Hematopoietic multipotent progenitor cell treated with erythropoietin and hydrocortisone succinate and interleukin-3 and kit ligand, for 8 days (in vitro differentiated cells): ENCODE measurements around the gene TREM2.
"Not testable (repeated sequence)": the region's sequence is repeated elsewhere in the genome, so short reads cannot be mapped to it uniquely, and the experiment has no call there.

ENCODE experiments used
- DNase-seq: peaks from one replicate; pipeline ENCODE4 v3.0.0-alpha.2; 2015

Gene TREM2

GRCh38 chr6:41153992-41154625 is 8.8 kb downstream of the TREM2 start, which contains the start of gene TREML1:
Gene TREML1, minus strand, starts transcription at chr6:41154347. Its CDS starts 59 bp downstream, at chr6:41154288.
- DNase-seq: no peak

DNA sequence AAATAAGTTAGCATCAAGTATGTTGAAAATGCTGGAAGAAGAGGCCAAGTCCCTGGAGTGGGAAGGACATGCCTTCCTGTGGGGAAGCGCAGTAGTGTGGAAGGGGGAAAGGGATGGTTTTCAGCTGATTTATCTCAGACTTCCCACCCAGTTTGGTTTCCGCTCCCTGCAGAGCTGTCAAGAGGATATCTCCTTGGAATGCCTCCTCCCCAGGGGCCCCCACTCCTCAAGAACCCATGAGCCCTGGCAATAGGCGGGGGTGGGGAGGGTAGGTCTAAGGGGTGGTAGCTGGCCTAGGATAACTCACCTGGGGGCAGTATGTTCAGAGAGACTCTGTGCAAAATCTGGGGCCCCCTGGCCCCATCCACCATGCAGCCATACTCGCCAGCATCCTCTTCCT is 9.5 kb downstream of the TREM2 start:
- DNase-seq: no peak

DNA sequence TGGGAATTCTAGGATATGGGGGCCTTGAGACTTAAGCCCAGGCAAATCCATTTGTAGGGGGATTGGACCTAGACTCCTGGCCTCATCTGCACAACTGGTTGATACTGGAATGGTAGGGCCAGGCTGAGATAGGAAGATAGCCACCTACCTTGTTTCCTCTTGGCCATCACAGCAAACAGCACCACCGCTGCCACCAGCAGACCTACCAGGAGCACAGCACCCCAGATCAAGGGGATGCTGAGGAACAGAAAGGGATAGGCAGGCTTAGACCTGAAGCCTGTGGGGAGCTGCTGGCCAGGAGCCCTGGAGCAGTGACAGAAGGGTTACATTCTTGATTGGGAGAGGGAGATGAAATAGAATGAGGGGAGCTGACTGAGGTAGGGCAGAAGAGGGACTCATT is 12.2 kb downstream of the TREM2 start:
- DNase-seq: no peak

GRCh38 chr6:41147917-41148316 is 15.0 kb downstream of the TREM2 start:
- no peak for DNase-seq

DNA sequence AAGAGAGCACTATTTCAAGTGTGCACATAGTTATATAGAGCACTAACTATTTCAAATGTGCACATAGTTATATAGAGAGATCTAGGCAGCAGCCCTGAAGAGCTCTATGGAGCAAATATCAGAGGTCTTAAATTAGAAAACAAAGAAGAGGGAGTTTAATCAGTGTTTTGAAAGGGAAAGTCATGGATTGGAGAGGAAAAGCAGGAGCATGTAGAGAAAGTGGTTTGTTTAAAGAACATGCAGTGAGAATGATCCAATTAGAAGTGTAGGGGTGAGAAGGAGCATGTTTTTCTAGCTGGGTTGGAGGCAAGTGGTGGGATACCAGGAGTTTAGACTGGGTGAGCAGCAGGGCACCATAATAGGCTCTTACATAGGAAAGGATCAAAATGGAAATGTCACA is 26.0 kb downstream of the TREM2 start:
- no peak for DNase-seq

DNA sequence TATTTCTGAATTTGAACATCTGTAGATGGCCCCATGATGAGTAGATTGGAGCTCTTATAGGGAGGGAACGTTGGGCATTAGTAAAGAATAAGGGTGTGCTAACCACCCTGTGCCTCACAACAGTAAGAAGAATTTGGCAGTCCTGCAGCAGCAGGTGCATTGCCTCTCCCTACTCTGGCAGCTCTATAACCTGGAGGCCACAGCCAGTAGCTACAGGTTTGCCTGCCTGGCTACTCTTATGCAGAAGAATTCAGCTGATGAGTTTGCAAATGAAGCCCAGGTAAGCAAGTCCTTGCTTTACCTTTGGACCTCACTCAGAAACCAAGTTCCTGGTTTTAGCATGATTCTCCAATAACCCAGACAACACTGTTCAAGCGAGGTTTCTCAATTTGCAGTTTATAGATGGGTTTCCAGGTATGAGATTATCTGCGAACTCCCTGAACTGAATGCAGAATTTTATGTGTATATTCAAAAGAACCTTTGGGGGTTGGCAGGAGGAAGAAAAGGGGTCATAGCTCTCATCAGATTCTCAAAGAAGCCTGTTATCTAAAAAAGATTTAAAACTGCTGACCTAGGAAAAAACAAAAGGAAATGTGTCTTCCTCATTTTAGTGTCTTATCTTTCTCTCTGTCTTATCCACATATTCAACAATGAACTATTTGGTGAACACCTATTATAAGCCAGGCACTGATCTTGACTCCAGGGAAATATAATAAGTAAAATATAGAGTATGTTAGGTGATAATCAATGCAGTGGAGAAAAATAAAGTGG is 27.7 kb downstream of the TREM2 start:
- no peak for DNase-seq

- DNase-seq: no peak
Observed at GRCh38 chr6:41132254-41132653, 30.7 kb downstream of the TREM2 start.

DNA sequence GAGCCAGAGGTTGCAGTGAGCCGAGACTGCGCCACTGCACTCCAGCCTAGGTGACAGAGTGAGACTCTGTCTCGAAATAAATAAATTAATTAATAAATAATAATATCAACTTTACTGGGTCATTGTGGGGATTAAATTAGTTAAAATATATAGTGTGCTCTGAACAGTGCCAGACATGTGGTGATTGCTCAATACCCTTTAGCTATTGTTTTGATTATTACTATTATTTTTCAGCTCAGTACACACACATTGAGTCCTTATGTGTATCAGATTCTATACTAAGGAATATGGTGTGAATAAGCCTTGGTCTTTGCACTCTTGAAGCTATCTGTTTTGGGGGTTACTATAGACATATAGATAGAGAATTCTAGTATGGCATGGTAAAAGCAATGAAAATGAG is 37.6 kb downstream of the TREM2 start:
- no peak for DNase-seq

- no peak for DNase-seq
Observed at GRCh38 chr6:41122918-41123317, 40.0 kb downstream of the TREM2 start.

- DNase-seq: no peak
Observed at GRCh38 chr6:41122373-41122772, 40.5 kb downstream of the TREM2 start.

DNA sequence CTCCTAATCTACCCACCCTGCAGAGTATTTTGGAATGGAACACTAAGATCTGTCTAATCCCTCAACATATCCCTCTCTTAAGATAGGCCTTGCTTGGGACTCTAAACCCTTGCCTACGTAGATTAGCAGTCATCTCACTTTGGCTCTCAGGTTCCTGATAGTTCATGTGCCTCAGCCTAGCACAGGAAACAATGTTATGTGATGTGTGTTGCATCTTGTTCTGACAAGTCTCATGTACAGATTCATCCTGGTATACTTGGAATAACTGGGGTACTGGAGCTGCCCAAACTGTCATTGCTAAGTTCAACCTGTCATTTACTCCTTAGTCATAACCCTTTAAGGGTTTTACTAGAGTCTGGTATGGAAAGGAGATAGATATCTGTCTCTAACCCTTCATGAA is 42.9 kb downstream of the TREM2 start:
- no peak for DNase-seq

GRCh38 chr6:41119508-41119907 is 43.4 kb downstream of the TREM2 start:
- DNase-seq: no peak

DNA sequence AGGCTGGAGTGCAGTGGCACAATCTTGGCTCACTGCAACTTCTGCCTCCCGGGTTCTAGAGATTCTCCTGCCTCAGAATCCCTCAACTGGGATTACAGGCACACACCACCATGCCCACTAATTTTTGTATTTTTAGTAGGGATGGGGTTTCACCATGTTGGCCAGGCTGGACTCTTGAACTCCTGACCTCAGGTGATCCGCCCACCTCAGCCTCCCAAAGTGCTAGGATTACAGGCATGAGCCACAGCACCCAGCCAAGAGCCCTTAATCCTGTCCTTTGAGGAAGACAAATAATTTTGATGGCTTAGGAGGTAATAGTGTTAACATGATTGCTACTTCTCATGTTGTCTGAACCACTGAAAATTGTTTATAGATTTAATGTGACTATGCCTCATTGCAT is 47.9 kb downstream of the TREM2 start:
- not testable (repeated sequence) for DNase-seq

DNA sequence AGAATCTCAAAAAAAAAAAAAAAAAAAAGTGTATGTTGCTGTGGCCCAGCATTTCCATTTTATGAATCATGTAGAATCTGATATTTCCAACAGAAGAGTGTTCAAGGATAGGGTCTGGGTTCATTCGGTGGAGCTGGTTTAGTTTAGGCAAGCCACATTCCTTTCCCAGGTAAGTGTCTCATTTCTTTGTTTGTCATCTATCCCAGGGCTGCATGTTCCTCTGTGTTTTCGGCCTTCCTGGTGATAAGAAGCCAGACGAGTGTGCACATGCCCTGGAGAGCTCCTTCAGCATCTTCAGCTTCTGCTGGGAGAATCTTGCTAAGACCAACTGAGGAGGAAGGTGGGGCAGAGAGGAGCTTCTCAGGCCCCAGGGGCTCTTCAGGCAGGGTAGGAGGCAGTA is 51.9 kb downstream of the TREM2 start:
- no peak for DNase-seq
